GM12878 (cell line): ENCODE measurements around the gene CLPTM1L. TPM values are rescaled to one million over a fixed set of nuclear protein-coding genes. Genes with fewer than 3 reads are reported as not detected.
A peak's percentile ranks its signal among the peaks of the same experiment; 100 is the strongest.

Experiments
- ATAC-seq: fragments of 200-7000 bp; cut with Tn5 transposase; 3 replicates; pipeline ENCODE4 v1.9.1; 2020; ENCODE audit warnings: mild to moderate bottlenecking, moderate library complexity
- BruUV-seq: library from RNA; stranded (reverse); fragments of 400-500 nt; replicated peaks from 2 replicates; lab custom pipeline; 2021; lab: Mats Ljungman, UMichigan
- CTCF ChIA-PET: fragments of 300-600 bp; sonication (Branson Sonifier 250); formaldehyde crosslinking; extraction: SDS; loops from one replicate; lab custom pipeline; 2021; ENCODE audit warnings: inconsistent platforms; lab: Yijun Ruan, JAX
- POLR2A ChIA-PET: fragments of 350-600 bp; formaldehyde crosslinking; extraction: SDS; loops from one replicate; lab custom pipeline; 2021; ENCODE audit warnings: inconsistent platforms; lab: Charles Lee
- RAD21 ChIA-PET: fragments of 300-600 bp; sonication (Branson Sonifier 250); formaldehyde crosslinking; loops from one replicate; lab custom pipeline; 2023; ENCODE audit warnings: antibody characterized with exemption; ENCODE audit not compliant: unreplicated experiment; lab: Charles Lee
- SMC1A ChIA-PET: fragments of 300-600 bp; sonication (Branson Sonifier 250); formaldehyde crosslinking; loops from one replicate; lab custom pipeline; 2023; ENCODE audit not compliant: unreplicated experiment, uncharacterized antibody; lab: Charles Lee
- DNase-seq: peaks from one replicate; pipeline ENCODE4 v3.0.0-alpha.2; 2011; ENCODE audit warnings: low read depth, low spot score
- FAIRE-seq: peaks from 3 replicates; lab custom pipeline; 2011; peaks lifted over from hg19 to GRCh38; lab: Jason Lieb, UNC
- H2AFZ ChIP-seq: 2 replicates; pipeline ENCODE4 v1.6.0; 2011; ENCODE audit warnings: low read depth, low read length, control low read depth; ENCODE audit not compliant: control insufficient read depth
- H3K27ac ChIP-seq: 2 replicates; pipeline ENCODE4 v1.5.1; 2011; ENCODE audit warnings: control low read depth; ENCODE audit not compliant: control insufficient read depth, insufficient read depth
- H3K27me3 ChIP-seq, 2 experiments: replicated peaks in 1 of 2; 2 replicates each; pipeline versions ENCODE4 v1.6.0 to v1.6.1; 2011; ENCODE audit warnings: low read length in 1 of 2; ENCODE audit not compliant: control insufficient read depth in 2 of 2, insufficient read depth in 2 of 2
- H3K36me3 ChIP-seq, 2 experiments: 2 replicates each; pipeline ENCODE4 v1.5.1; 2011; ENCODE audit warnings: low read length in 1 of 2; ENCODE audit not compliant: control insufficient read depth in 2 of 2, insufficient read depth in 2 of 2
- H3K4me1 ChIP-seq: 2 replicates; pipeline ENCODE4 v1.6.1; 2011; ENCODE audit warnings: mild to moderate bottlenecking, low read length, moderate library complexity, mixed read lengths; ENCODE audit not compliant: control insufficient read depth, insufficient read depth
- H3K4me2 ChIP-seq: 2 replicates; pipeline ENCODE4 v1.6.0; 2011; ENCODE audit warnings: control low read depth; ENCODE audit not compliant: control insufficient read depth, insufficient read depth
- H3K4me3 ChIP-seq: fragments of 200-600 bp; sonication (generic); 2 replicates; pipeline ENCODE4 v1.5.1; 2016
- H3K79me2 ChIP-seq: 2 replicates; pipeline ENCODE4 v1.6.0; 2011; ENCODE audit warnings: low read length; ENCODE audit not compliant: control insufficient read depth, insufficient read depth
- H3K9ac ChIP-seq: 2 replicates; pipeline ENCODE4 v1.8.0; 2011; ENCODE audit warnings: low read length, control low read depth, mixed read lengths; ENCODE audit not compliant: control insufficient read depth, insufficient read depth
- H3K9me3 ChIP-seq: replicated peaks from 3 replicates; pipeline ENCODE4 v1.5.1; 2011; ENCODE audit warnings: mild to moderate bottlenecking, low read length; ENCODE audit not compliant: control insufficient read depth, insufficient read depth
- H4K20me1 ChIP-seq: 2 replicates; pipeline ENCODE4 v1.6.0; 2011; ENCODE audit not compliant: control insufficient read depth, insufficient read depth
- BMI1 ChIP-seq: fragments of 450-650 bp; IDR thresholded peaks from 2 replicates; pipeline ENCODE4 v1.6.1; 2016; ENCODE audit warnings: mild to moderate bottlenecking, moderate library complexity, borderline replicate concordance
- CUX1 ChIP-seq: IDR thresholded peaks from 2 replicates; pipeline ENCODE4 v1.6.1; 2012; ENCODE audit warnings: improper control_type of control experiment, low read depth, low read length; ENCODE audit not compliant: insufficient replicate concordance
- SIN3A ChIP-seq: IDR thresholded peaks from 2 replicates; pipeline ENCODE4 v1.6.1; 2012; ENCODE audit warnings: low read depth, low read length, improper control_type of control experiment
- ZSCAN29 ChIP-seq: fragments of 450-650 bp; IDR thresholded peaks from 2 replicates; pipeline ENCODE4 v1.6.1; 2017; ENCODE audit warnings: mild to moderate bottlenecking, moderate library complexity
- WGBS: methylation state at CpG from one replicate; pipeline ENCODE4 v1.1.6; 2016; ENCODE audit warnings: low lambda C conversion rate; ENCODE audit not compliant: insufficient replicate concordance, insufficient coverage; ENCODE audit errors: missing lambda C conversion rate; 5-methylcytosine and 5-hydroxymethylcytosine counted together
- in situ Hi-C: fragments of 300-500 bp; cut with MboI; formaldehyde crosslinking; loops from 9 replicates; pipeline ENCODE4 v1.14.3; 2018; ENCODE audit warnings: mixed read lengths
- intact Hi-C: fragments of 100-400 bp; cut with micrococcal nuclease; formaldehyde crosslinking; loops from one replicate; pipeline ENCODE4 v1.14.2; 2022; ENCODE audit not compliant: unreplicated experiment
- polyA plus RNA-seq, 11 experiments: library from polyadenylated mRNA; depleted of rRNA in 4 of 11; unstranded in 6 of 11; stranded (reverse) in 5 of 11; fragments of >200 nt; fragmentation: Nextera tagmentation in 4 of 11; fragmentation: Illumina TruSeq in 1 of 11; extraction: Ambion mirVana in 4 of 11; extraction: Trizol in 1 of 11; gene quantifications; 1 replicate in 1 of 11; 2 replicates in 10 of 11; pipeline versions ENCODE4 v1.2.1 to v1.2.3, GENCODE V29; 2011 to 2016; ENCODE audit warnings: inconsistent platforms in 2 of 11, missing spikeins in 2 of 11, low read depth in 1 of 11
- total RNA-seq, 4 experiments: library from RNA; depleted of rRNA in 3 of 4; stranded (reverse); fragments of >200 nt in 3 of 4; fragmentation: Illumina TruSeq in 1 of 4; extraction: Trizol in 1 of 4; gene quantifications; 2 replicates each; pipeline versions ENCODE4 v1.2.1 to v1.2.3, GENCODE V29; 2013 to 2021

Gene CLPTM1L
- total and polyA plus RNA-seq, 10 of the 15 experiments (the other 5 are each of a cell fraction or from before 2014, with no cell fraction given) = 2.9 to 278 (median 135) TPM

DNA sequence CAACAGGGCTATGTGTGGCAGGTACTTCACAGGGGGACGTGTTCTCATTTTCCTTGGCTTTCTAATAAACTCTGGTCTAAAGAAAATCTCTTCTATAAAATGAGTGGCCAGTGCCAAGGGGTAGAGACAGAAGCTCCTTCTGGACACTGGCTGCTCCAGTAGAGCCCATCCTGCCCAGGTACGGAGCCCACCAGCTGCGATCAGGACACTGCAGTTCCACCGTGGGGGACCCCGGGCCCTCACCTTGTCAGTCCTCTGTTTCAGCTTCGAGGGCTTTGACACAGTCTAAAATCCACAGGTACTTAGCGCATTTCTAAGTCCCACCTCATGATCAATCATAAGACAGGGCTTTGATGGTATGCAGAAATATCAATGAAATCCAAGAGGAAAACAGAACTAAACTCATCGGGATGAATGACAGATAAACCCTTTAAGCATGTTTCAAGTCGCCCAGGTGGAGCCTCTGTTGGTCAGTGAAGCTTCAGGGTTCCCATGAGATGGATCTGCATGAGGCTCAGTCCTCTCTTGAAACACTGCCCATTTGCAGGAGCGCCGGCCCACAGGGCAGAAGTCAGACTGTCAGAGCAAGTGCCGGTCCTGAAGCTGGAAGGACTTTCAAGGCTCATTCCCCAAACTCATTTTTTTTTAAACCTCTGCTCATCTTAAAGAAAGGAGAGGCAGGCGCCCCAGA is 29.7 kb downstream of the CLPTM1L start:
- ATAC-seq = peak; percentile 11

More for the DNA sequence above, 29.7 kb downstream of the CLPTM1L start:
- Histone ChIP-seq H3K4me2 (peak overlapping the region; percentile 97), H2AFZ (no peak overlapping the region; the same call in 1 of the 2 replicates), H3K27ac (peak overlapping the region; percentile 79), H3K4me1 (peaks cover 50% of the 10 kb centered on the region), H3K4me3 (peak overlapping the region; percentile 2; the same call in 1 of the 2 replicates), H4K20me1 (no peaks in the 10 kb centered on the region), H3K36me3 (peaks cover 10 to 20% of the 10 kb centered on the region in 2 experiments), H3K9ac (peak overlapping the region; percentile 52), H3K79me2 (no peaks in the 10 kb centered on the region)
- ChIA-PET SMC1A (interaction anchor here (0.6 to 1.9 kb wide), 12 partner anchors 12 to 221 kb away, joined by 3 to 10 read pairs (median 4); partner anchors contain the start of gene TERT), CTCF (interaction anchor here (0.9 to 1.9 kb wide), 4 partner anchors 11 to 27 kb away, joined by 3 to 8 read pairs (median 4); no protein-coding TSS in a partner anchor), POLR2A (interaction anchor here (0.6 to 3.3 kb wide), 11 partner anchors 8 to 279 kb away, joined by 3 to 14 read pairs (median 3); partner anchors contain the start of genes CLPTM1L and TERT)
- BruUV-seq = TSS peak; percentile 83
- intact Hi-C loops (loop anchor here (10.0 kb wide), 1 partner anchor 480 kb away; the partner anchor contains the start of gene MRPL36), in situ Hi-C loops (no loop called here)
- FAIRE-seq = no peak
- TF ChIP-seq ZSCAN29 (no peak), SIN3A (0 out of 2 replicates have a peak, but pooled peaks have one; percentile 16), BMI1 (no peak), CUX1 (no peak)
- TF ChIP-seq, all 136 proteins: peak for 1
- no peak for DNase-seq
- RAD21 ChIA-PET = interaction anchor here (0.7 to 2.0 kb wide), 9 partner anchors 10 to 180 kb away, joined by 3 to 7 read pairs (median 3); no protein-coding TSS in a partner anchor
- Histone ChIP-seq H3K9me3 (peaks cover 14% of the 10 kb centered on the region), H3K27me3 (no peaks in the 10 kb centered on the region)
- WGBS = 52% methylated on average over 13 of the region's 13 CpGs
